Liver (tissue), 9 donors: ENCODE data around the gene GPC1. TPM values are rescaled to one million over a fixed set of nuclear protein-coding genes. Genes with fewer than 3 reads are reported as not detected.

Experiments used
- DNase-seq: peaks from one replicate; pipeline ENCODE4 v3.0.0-alpha.2; 2017; ENCODE audit warnings: low spot score
- H3K27ac ChIP-seq, 2 donors: one replicate each; pipeline ENCODE4 v1.7.0; 2013; ENCODE audit warnings: inconsistent platforms in 2 of 2, low read length in 2 of 2, control low read depth in 1 of 2, low read depth in 1 of 2, mild to moderate bottlenecking in 1 of 2
- H3K27me3 ChIP-seq, 4 donors: one replicate each; pipeline versions ENCODE4 v1.6.1 to v1.7.0; 2013; ENCODE audit warnings: low read length in 3 of 4, inconsistent platforms in 1 of 4, mild to moderate bottlenecking in 1 of 4, moderate library complexity in 1 of 4; ENCODE audit not compliant: control insufficient read depth in 4 of 4, insufficient read depth in 4 of 4
- H3K36me3 ChIP-seq, 4 donors: one replicate each; pipeline versions ENCODE4 v1.6.1 to v1.7.0; 2013; ENCODE audit warnings: low read length in 3 of 4, mild to moderate bottlenecking in 3 of 4, low read depth in 1 of 4, moderate library complexity in 1 of 4; ENCODE audit not compliant: control insufficient read depth in 4 of 4, insufficient read depth in 3 of 4
- H3K4me1 ChIP-seq, 4 donors: one replicate each; pipeline versions ENCODE4 v1.6.1 to v1.7.0; 2013; ENCODE audit warnings: low read length in 3 of 4, mild to moderate bottlenecking in 3 of 4, moderate library complexity in 1 of 4; ENCODE audit not compliant: control insufficient read depth in 4 of 4, insufficient read depth in 4 of 4
- H3K4me3 ChIP-seq, 3 donors: one replicate each; pipeline versions ENCODE4 v1.6.1 to v1.7.0; 2013; ENCODE audit warnings: low read length in 3 of 3, control low read depth in 1 of 3, low read depth in 1 of 3, mild to moderate bottlenecking in 1 of 3
- H3K9ac ChIP-seq, 2 donors: one replicate each; pipeline ENCODE4 v1.7.0; 2013; ENCODE audit warnings: low read length in 2 of 2, mild to moderate bottlenecking in 2 of 2, moderate library complexity in 2 of 2, control low read depth in 1 of 2, low read depth in 1 of 2
- H3K9me3 ChIP-seq, 4 donors: one replicate each; pipeline versions ENCODE4 v1.6.1 to v1.7.0; 2013; ENCODE audit warnings: low read length in 3 of 4; ENCODE audit not compliant: control insufficient read depth in 4 of 4
- EGR1 ChIP-seq, 2 donors: IDR thresholded peaks; 2 replicates each; pipeline ENCODE4 v1.6.1; 2016 to 2018; ENCODE audit warnings: antibody characterized with exemption in 2 of 2, low read depth in 2 of 2
- FOXA2 ChIP-seq: IDR thresholded peaks from 2 replicates; pipeline ENCODE4 v1.6.1; 2016; ENCODE audit warnings: antibody characterized with exemption
- GABPA ChIP-seq, 2 donors: IDR thresholded peaks in 1 of 2; conservative IDR thresholded peaks in 1 of 2; 2 replicates each; pipeline ENCODE4 v1.6.1; 2016; ENCODE audit warnings: antibody characterized with exemption in 2 of 2, mild to moderate bottlenecking in 1 of 2, moderate library complexity in 1 of 2
- HNF4A ChIP-seq, 2 donors: conservative IDR thresholded peaks; 2 replicates each; pipeline ENCODE4 v1.6.1; 2016; ENCODE audit warnings: antibody characterized with exemption in 2 of 2, mild to moderate bottlenecking in 2 of 2
- HNF4G ChIP-seq: IDR thresholded peaks from 2 replicates; pipeline ENCODE4 v1.6.1; 2016; ENCODE audit warnings: antibody characterized with exemption
- JUND ChIP-seq, 2 donors: IDR thresholded peaks; 2 replicates each; pipeline ENCODE4 v1.6.1; 2016; ENCODE audit warnings: antibody characterized with exemption in 2 of 2
- NR2F2 ChIP-seq: IDR thresholded peaks from 2 replicates; pipeline ENCODE4 v1.6.1; 2016; ENCODE audit warnings: antibody characterized with exemption
- RAD21 ChIP-seq, 2 donors: IDR thresholded peaks; 2 replicates each; pipeline ENCODE4 v1.6.1; 2016; ENCODE audit warnings: antibody characterized with exemption in 2 of 2, mild to moderate bottlenecking in 2 of 2
- REST ChIP-seq: IDR thresholded peaks from 2 replicates; pipeline ENCODE4 v1.6.1; 2016; ENCODE audit warnings: antibody characterized with exemption, mild to moderate bottlenecking
- SP1 ChIP-seq: IDR thresholded peaks from 2 replicates; pipeline ENCODE4 v1.6.1; 2018; ENCODE audit warnings: antibody characterized with exemption, mild to moderate bottlenecking
- TAF1 ChIP-seq: conservative IDR thresholded peaks from 2 replicates; pipeline ENCODE4 v1.6.1; 2016; ENCODE audit warnings: antibody characterized with exemption, mild to moderate bottlenecking
- YY1 ChIP-seq: IDR thresholded peaks from 2 replicates; pipeline ENCODE4 v1.6.1; 2016; ENCODE audit warnings: antibody characterized with exemption, mild to moderate bottlenecking
- WGBS: extraction: QIAGEN DNeasy Blood & Tissue Kit; methylation state at CpG from one replicate; pipeline ENCODE4 v1.1.7; 2013; 5-methylcytosine and 5-hydroxymethylcytosine counted together
- polyA plus RNA-seq, 2 donors: library from polyadenylated mRNA; stranded (reverse) in 1 of 2; unstranded in 1 of 2; fragments of 200-250 nt in 1 of 2; fragments of >200 nt in 1 of 2; fragmentation: Nextera tagmentation in 1 of 2; extraction: Ambion mirVana in 1 of 2; gene quantifications; one replicate each; pipeline versions ENCODE4 v1.2.1 to v1.2.3, GENCODE V29; 2013 to 2015
- total RNA-seq, 2 donors: library from RNA; depleted of rRNA; stranded (reverse); fragments of >200 nt; gene quantifications; one replicate each; pipeline ENCODE4 v1.2.3, GENCODE V29; 2014
- TF ChIP-seq, protein P1 (sequence below): IDR thresholded peaks from 2 replicates; pipeline ENCODE4 v1.6.1; 2016; ENCODE audit warnings: antibody characterized with exemption
- TF ChIP-seq, protein P2 (sequence below): IDR thresholded peaks from 2 replicates; pipeline ENCODE4 v1.6.1; 2016; ENCODE audit warnings: antibody characterized with exemption
- TF ChIP-seq, protein P3 (sequence below): fragments of 150-350 bp; IDR thresholded peaks from 2 replicates; pipeline ENCODE4 v1.5.1; 2017; ENCODE audit warnings: improper control_type of control experiment, low read depth, low read length; ENCODE audit not compliant: missing input control
- TF ChIP-seq, protein P4 (sequence below): IDR thresholded peaks from 2 replicates; pipeline ENCODE4 v1.6.1; 2016; ENCODE audit warnings: antibody characterized with exemption
- donor health status: healthy.
- donor health status: healthy.
- donor health status: healthy.
- donor health status: healthy.
- donor health status: healthy.

Gene GPC1
- total and polyA plus RNA-seq, 4 donors, result 3.2 to 41.0 (median 9.1) TPM

- no peak for TF ChIP-seq HNF4A (conservative IDR thresholded peaks at IDR 0.05)
- TF ChIP-seq, protein P1, sequence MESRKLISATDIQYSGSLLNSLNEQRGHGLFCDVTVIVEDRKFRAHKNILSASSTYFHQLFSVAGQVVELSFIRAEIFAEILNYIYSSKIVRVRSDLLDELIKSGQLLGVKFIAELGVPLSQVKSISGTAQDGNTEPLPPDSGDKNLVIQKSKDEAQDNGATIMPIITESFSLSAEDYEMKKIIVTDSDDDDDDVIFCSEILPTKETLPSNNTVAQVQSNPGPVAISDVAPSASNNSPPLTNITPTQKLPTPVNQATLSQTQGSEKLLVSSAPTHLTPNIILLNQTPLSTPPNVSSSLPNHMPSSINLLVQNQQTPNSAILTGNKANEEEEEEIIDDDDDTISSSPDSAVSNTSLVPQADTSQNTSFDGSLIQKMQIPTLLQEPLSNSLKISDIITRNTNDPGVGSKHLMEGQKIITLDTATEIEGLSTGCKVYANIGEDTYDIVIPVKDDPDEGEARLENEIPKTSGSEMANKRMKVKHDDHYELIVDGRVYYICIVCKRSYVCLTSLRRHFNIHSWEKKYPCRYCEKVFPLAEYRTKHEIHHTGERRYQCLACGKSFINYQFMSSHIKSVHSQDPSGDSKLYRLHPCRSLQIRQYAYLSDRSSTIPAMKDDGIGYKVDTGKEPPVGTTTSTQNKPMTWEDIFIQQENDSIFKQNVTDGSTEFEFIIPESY, result no peak
- TF ChIP-seq HNF4G, result no peak
- TF ChIP-seq GABPA (IDR thresholded peaks at IDR 0.05 in 1 of 2, conservative IDR thresholded peaks at IDR 0.05 in 1 of 2), result no peak
- no peak for TF ChIP-seq JUND (IDR thresholded peaks at IDR 0.05)
- TF ChIP-seq RAD21 (IDR thresholded peaks at IDR 0.05), result no peak
- no peak for TF ChIP-seq NR2F2
- TF ChIP-seq, protein P2, sequence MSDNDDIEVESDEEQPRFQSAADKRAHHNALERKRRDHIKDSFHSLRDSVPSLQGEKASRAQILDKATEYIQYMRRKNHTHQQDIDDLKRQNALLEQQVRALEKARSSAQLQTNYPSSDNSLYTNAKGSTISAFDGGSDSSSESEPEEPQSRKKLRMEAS, result no peak
- no peak for TF ChIP-seq EGR1 (IDR thresholded peaks at IDR 0.05; ENCODE audit: low read depth in 2 of 2)
Observed at GRCh38 chr2:240391111-240392051, 44.1 kb upstream of the GPC1 start (continued).

DNA sequence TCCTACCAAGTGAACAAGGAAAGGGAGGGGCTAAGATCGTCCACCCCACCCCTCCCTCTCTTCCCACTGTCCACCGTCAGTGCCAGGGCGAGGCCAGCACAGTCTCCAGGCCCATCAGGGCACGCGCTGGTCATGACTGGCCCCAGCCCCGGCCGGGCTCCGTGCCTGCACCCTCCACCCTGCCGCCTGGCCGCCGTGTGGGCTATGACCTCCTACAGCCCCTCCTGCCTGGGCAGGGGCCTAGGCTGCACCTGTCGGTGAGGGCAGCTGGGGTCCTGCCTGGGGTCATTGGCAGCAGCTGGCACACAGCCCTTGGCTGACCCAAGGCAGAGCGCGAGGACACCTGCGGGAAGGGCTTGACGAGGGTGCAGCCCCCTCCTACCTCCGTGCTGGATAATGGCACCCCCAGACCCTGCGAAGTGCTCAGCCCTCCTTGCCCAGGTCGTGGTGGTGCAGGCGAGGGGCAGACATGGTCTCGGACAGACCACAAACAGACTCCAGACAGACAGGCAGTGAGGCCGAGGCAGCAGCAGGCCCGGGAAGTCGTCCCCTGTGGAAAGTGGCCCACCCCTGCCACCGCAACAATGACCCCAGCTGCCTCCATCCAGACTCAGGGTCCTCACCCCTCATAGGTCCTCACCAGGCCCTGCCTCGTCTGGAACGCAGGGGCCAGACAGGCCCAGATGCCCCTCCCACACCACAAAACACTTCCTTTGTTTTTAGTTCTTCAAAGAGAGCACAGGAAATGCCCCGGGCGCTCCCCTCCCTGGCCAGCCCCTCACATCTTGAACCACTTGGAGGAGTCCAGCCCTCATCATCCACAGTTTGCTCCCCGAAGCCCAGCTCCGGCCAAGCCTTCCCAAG lies 43.1 kb upstream of the GPC1 start:
- Histone ChIP-seq H3K4me3 (no peak overlapping the region), H3K36me3 (no peaks in the 10 kb centered on the region), H3K27ac (no peak overlapping the region), H3K4me1 (no peaks in the 10 kb centered on the region), H3K27me3 (no peaks in the 10 kb centered on the region), H3K9ac (no peak overlapping the region), H3K9me3 (no peaks in the 10 kb centered on the region)
- WGBS, result 86% methylated on average over 31 of the region's 31 CpGs
- TF ChIP-seq HNF4G (no peak), SP1 (no peak), YY1 (no peak), FOXA2 (no peak), NR2F2 (no peak), HNF4A (conservative IDR thresholded peaks at IDR 0.05) (no peak), TAF1 (no peak), RAD21 (IDR thresholded peaks at IDR 0.05) (no peak), JUND (IDR thresholded peaks at IDR 0.05) (no peak), REST (no peak)
- TF ChIP-seq, protein P2, result no peak
- TF ChIP-seq, protein P3, sequence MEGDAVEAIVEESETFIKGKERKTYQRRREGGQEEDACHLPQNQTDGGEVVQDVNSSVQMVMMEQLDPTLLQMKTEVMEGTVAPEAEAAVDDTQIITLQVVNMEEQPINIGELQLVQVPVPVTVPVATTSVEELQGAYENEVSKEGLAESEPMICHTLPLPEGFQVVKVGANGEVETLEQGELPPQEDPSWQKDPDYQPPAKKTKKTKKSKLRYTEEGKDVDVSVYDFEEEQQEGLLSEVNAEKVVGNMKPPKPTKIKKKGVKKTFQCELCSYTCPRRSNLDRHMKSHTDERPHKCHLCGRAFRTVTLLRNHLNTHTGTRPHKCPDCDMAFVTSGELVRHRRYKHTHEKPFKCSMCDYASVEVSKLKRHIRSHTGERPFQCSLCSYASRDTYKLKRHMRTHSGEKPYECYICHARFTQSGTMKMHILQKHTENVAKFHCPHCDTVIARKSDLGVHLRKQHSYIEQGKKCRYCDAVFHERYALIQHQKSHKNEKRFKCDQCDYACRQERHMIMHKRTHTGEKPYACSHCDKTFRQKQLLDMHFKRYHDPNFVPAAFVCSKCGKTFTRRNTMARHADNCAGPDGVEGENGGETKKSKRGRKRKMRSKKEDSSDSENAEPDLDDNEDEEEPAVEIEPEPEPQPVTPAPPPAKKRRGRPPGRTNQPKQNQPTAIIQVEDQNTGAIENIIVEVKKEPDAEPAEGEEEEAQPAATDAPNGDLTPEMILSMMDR, result no peak
- TF ChIP-seq, protein P1, result no peak
- TF ChIP-seq, protein P4, sequence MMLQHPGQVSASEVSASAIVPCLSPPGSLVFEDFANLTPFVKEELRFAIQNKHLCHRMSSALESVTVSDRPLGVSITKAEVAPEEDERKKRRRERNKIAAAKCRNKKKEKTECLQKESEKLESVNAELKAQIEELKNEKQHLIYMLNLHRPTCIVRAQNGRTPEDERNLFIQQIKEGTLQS, result no peak
- DNase-seq, result no peak
